H1 (cell line): Measurements from ENCODE around the gene ACSL4. TPM values are rescaled to one million over a fixed set of nuclear protein-coding genes. Genes with fewer than 3 reads are reported as not detected.

Experiments used
- CTCF ChIA-PET: fragments of 300-600 bp; sonication (Branson Sonifier 250); formaldehyde crosslinking; loops from one replicate; lab custom pipeline; 2021; ENCODE audit not compliant: partially characterized antibody; lab: Charles Lee
- POLR2A ChIA-PET: fragments of 300-600 bp; sonication (Branson Sonifier 250); formaldehyde crosslinking; loops from one replicate; lab custom pipeline; 2021; ENCODE audit warnings: inconsistent platforms; ENCODE audit not compliant: partially characterized antibody; lab: Charles Lee
- DNase-seq, 2 experiments: peaks; one replicate each; pipeline versions ENCODE4 v3.0.0 to v3.0.0-alpha.2; 2010 to 2022; ENCODE audit warnings: low spot score in 2 of 2, low read depth in 1 of 2, mixed read lengths in 1 of 2
- FAIRE-seq: peaks from 2 replicates; lab custom pipeline; 2011; peaks lifted over from hg19 to GRCh38; lab: Jason Lieb, UNC
- H2AFZ ChIP-seq: 2 replicates; pipeline ENCODE4 v1.8.1; 2012; ENCODE audit warnings: low read length, inconsistent platforms
- H2AK5ac ChIP-seq: 2 replicates; pipeline ENCODE4 v1.6.1; 2013; ENCODE audit warnings: low read depth, low read length
- H2BK120ac ChIP-seq: replicated peaks from 2 replicates; pipeline ENCODE3; 2013; ENCODE audit warnings: low read depth, low read length, inconsistent platforms
- H2BK12ac ChIP-seq: 2 replicates; pipeline ENCODE4 v1.6.1; 2013; ENCODE audit warnings: low read depth, low read length
- H2BK15ac ChIP-seq: 2 replicates; pipeline ENCODE4 v1.6.1; 2013; ENCODE audit warnings: low read length
- H2BK20ac ChIP-seq: 2 replicates; pipeline ENCODE4 v1.6.1; 2013; ENCODE audit warnings: low read length
- H2BK5ac ChIP-seq: 2 replicates; pipeline ENCODE4 v1.6.1; 2013; ENCODE audit warnings: low read depth, low read length
- H3K14ac ChIP-seq: 2 replicates; pipeline ENCODE4 v1.6.1; 2013; ENCODE audit warnings: inconsistent platforms; ENCODE audit not compliant: insufficient read length
- H3K18ac ChIP-seq: 2 replicates; pipeline ENCODE4 v1.6.1; 2013; ENCODE audit warnings: low read length; ENCODE audit errors: extremely low read depth
- H3K23ac ChIP-seq: 2 replicates; pipeline ENCODE4 v1.6.1; 2013; ENCODE audit warnings: inconsistent platforms; ENCODE audit not compliant: insufficient read length
- H3K23me2 ChIP-seq: 2 replicates; pipeline ENCODE4 v1.6.1; 2013; ENCODE audit warnings: low read depth, low read length
- H3K27ac ChIP-seq: 2 replicates; pipeline ENCODE4 v1.6.1; 2011; ENCODE audit warnings: low read depth, low read length, inconsistent platforms
- H3K27me3 ChIP-seq, 4 experiments: replicated peaks in 1 of 4; 1 replicate in 1 of 4; 2 replicates in 3 of 4; pipeline versions ENCODE4 v1.6.1 to v1.8.1; 2011 to 2013; ENCODE audit warnings: low read length in 3 of 4, mild to moderate bottlenecking in 3 of 4, inconsistent platforms in 2 of 4, mixed read lengths in 2 of 4, moderate library complexity in 1 of 4; ENCODE audit not compliant: control insufficient read depth in 3 of 4, insufficient read depth in 3 of 4; ENCODE audit errors: extremely low read depth in 1 of 4
- H3K36me3 ChIP-seq, 4 experiments: 2 replicates each; pipeline versions ENCODE4 v1.6.1 to v1.8.1; 2011 to 2013; ENCODE audit warnings: mild to moderate bottlenecking in 4 of 4, low read length in 3 of 4, moderate library complexity in 2 of 4, control low read depth in 1 of 4, inconsistent platforms in 1 of 4; ENCODE audit not compliant: insufficient read depth in 4 of 4, control insufficient read depth in 2 of 4
- H3K4ac ChIP-seq: replicated peaks from 2 replicates; pipeline ENCODE3; 2013; ENCODE audit warnings: low read length, low read depth, mixed read lengths, inconsistent platforms; ENCODE audit not compliant: insufficient read length
- H3K4me1 ChIP-seq, 4 experiments: replicated peaks in 1 of 4; 1 replicate in 1 of 4; 2 replicates in 3 of 4; pipeline versions ENCODE4 v1.6.1 to v1.8.1; 2011 to 2013; ENCODE audit warnings: low read length in 3 of 4, inconsistent platforms in 2 of 4, mixed read lengths in 1 of 4; ENCODE audit not compliant: insufficient read depth in 4 of 4, control insufficient read depth in 3 of 4
- H3K4me2 ChIP-seq, 2 experiments: 2 replicates each; pipeline versions ENCODE4 v1.6.1 to v1.8.1; 2011 to 2013; ENCODE audit warnings: low read depth in 2 of 2, low read length in 2 of 2, control low read depth in 1 of 2, inconsistent platforms in 1 of 2, mild to moderate bottlenecking in 1 of 2; ENCODE audit not compliant: insufficient read depth in 1 of 2
- H3K4me3 ChIP-seq, 4 experiments: fragments of 200-600, 300-600 bp in 1 of 4; sonication (generic), shearing (Covaris generic), sonication (Bioruptor Twin) in 1 of 4; 2 replicates each; pipeline versions ENCODE4 v1.5.1 to v1.8.1; 2011 to 2016; ENCODE audit warnings: low read length in 4 of 4, low read depth in 3 of 4, control low read depth in 2 of 4, inconsistent platforms in 2 of 4, mild to moderate bottlenecking in 2 of 4, mixed read lengths in 1 of 4, moderate library complexity in 1 of 4; ENCODE audit not compliant: insufficient read depth in 2 of 4; ENCODE audit errors: extremely low read depth in 1 of 4
- H3K56ac ChIP-seq: replicated peaks from 2 replicates; pipeline ENCODE3; 2013; ENCODE audit warnings: low read depth, mild to moderate bottlenecking, mixed read lengths, low read length, inconsistent platforms; ENCODE audit not compliant: insufficient read length
- H3K79me1 ChIP-seq: 2 replicates; pipeline ENCODE4 v1.6.1; 2013; ENCODE audit warnings: low read depth, low read length, control low read depth
- H3K79me2 ChIP-seq, 2 experiments: 2 replicates each; pipeline versions ENCODE4 v1.6.1 to v1.8.1; 2012 to 2013; ENCODE audit warnings: low read length in 2 of 2, mild to moderate bottlenecking in 2 of 2, inconsistent platforms in 1 of 2; ENCODE audit not compliant: insufficient read depth in 2 of 2, control insufficient read depth in 1 of 2
- H3K9ac ChIP-seq, 4 experiments: replicated peaks in 1 of 4; 1 replicate in 1 of 4; 2 replicates in 3 of 4; pipeline versions ENCODE4 v1.6.1 to v1.8.1; 2011 to 2013; ENCODE audit warnings: low read depth in 3 of 4, low read length in 3 of 4, control low read depth in 2 of 4, mild to moderate bottlenecking in 2 of 4, moderate library complexity in 2 of 4, inconsistent platforms in 1 of 4; ENCODE audit errors: extremely low read depth in 1 of 4
- H3K9me3 ChIP-seq, 2 experiments: 2 replicates each; pipeline versions ENCODE4 v1.6.1 to v1.8.1; 2012 to 2013; ENCODE audit warnings: mild to moderate bottlenecking in 2 of 2, moderate library complexity in 2 of 2, control low read depth in 1 of 2, inconsistent platforms in 1 of 2, low read depth in 1 of 2, low read length in 1 of 2, mixed read lengths in 1 of 2; ENCODE audit not compliant: insufficient read depth in 2 of 2
- H4K20me1 ChIP-seq, 2 experiments: replicated peaks in 1 of 2; 2 replicates each; pipeline versions ENCODE3 to v1.8.1; 2011 to 2013; ENCODE audit warnings: inconsistent platforms in 2 of 2, low read length in 2 of 2, mild to moderate bottlenecking in 1 of 2; ENCODE audit not compliant: insufficient read depth in 2 of 2, control insufficient read depth in 1 of 2
- H4K5ac ChIP-seq: 2 replicates; pipeline ENCODE4 v1.6.1; 2013; ENCODE audit warnings: low read length, low read depth, mixed read lengths, inconsistent platforms; ENCODE audit not compliant: insufficient read length
- H4K8ac ChIP-seq: 2 replicates; pipeline ENCODE4 v1.8.0; 2013; ENCODE audit warnings: mild to moderate bottlenecking, moderate library complexity, low read length, inconsistent platforms; ENCODE audit not compliant: insufficient read depth; ENCODE audit errors: extremely low read depth
- H4K91ac ChIP-seq: replicated peaks from 2 replicates; pipeline ENCODE3; 2013; ENCODE audit warnings: low read length, mixed read lengths, inconsistent platforms; ENCODE audit not compliant: insufficient read length
- EGR1 ChIP-seq: IDR thresholded peaks from 2 replicates; pipeline ENCODE4 v1.6.1; 2011; ENCODE audit warnings: low read depth, low read length, borderline replicate concordance
- JUND ChIP-seq: IDR thresholded peaks from 2 replicates; pipeline ENCODE4 v1.6.1; 2011; ENCODE audit warnings: mild to moderate bottlenecking, improper control_type of control experiment, low read length
- KDM4A ChIP-seq: IDR thresholded peaks from one replicate; pipeline ENCODE4 v1.7.1; 2012; ENCODE audit warnings: low read depth, mild to moderate bottlenecking, moderate library complexity, low read length, inconsistent platforms; ENCODE audit not compliant: severe bottlenecking
- POU5F1 ChIP-seq: IDR thresholded peaks from 2 replicates; pipeline ENCODE4 v1.6.1; 2011; ENCODE audit warnings: low read depth, mild to moderate bottlenecking, low read length, moderate library complexity
- RBBP5 ChIP-seq: IDR thresholded peaks from 2 replicates; pipeline ENCODE4 v1.7.1; 2012; ENCODE audit warnings: low read depth, mild to moderate bottlenecking, inconsistent platforms, low read length, moderate library complexity, borderline replicate concordance
- SIX5 ChIP-seq: IDR thresholded peaks from 2 replicates; pipeline ENCODE4 v1.6.1; 2011; ENCODE audit warnings: mild to moderate bottlenecking, low read depth, low read length
- polyA plus RNA-seq, 7 experiments: library from polyadenylated mRNA; depleted of rRNA in 3 of 7; stranded (reverse) in 5 of 7; unstranded in 2 of 7; fragments of >200 nt in 5 of 7; fragments of 200-250 nt in 2 of 7; gene quantifications; 1 replicate in 5 of 7; 2 replicates in 1 of 7; 4 replicates in 1 of 7; pipeline versions ENCODE4 v1.2.1 to v1.2.3, GENCODE V29; 2011 to 2013; ENCODE audit warnings: missing spikeins in 2 of 7, mixed read lengths in 2 of 7
- total RNA-seq: library from RNA; stranded (reverse); fragmentation: NEBNext Ultra II Directional; extraction: Animal tissue kit (Norgen Biotek cat#: 25700); gene quantifications from 2 replicates; pipeline ENCODE4 v1.2.1, GENCODE V29; 2021

The ACSL4 gene
- total and polyA plus RNA-seq, 2 of the 8 experiments (the other 6 are each of a cell fraction or from before 2014, with no cell fraction given): 11.3 to 47.0 TPM

- Histone ChIP-seq H2BK120ac (no peak overlapping the region), H2BK15ac (no peak overlapping the region), H3K23me2 (no peaks in the 10 kb centered on the region), H2BK12ac (no peak overlapping the region), H3K9ac (no peak overlapping the region), H3K36me3 (no peaks in the 10 kb centered on the region), H3K79me1 (no peaks in the 10 kb centered on the region), H3K79me2 (peaks cover 0 to 11% of the 10 kb centered on the region in 2 experiments; a peak in 1 of 4 replicates), H4K20me1 (no peaks in the 10 kb centered on the region), H3K23ac (no peak overlapping the region), H4K91ac (no peak overlapping the region), H2AFZ (no peak overlapping the region), H4K8ac (no peak overlapping the region), H3K27ac (no peak overlapping the region), H3K4me1 (no peaks in the 10 kb centered on the region), H3K27me3 (no peaks in the 10 kb centered on the region), H3K4me2 (no peak overlapping the region), H2BK20ac (no peak overlapping the region), H3K9me3 (no peaks in the 10 kb centered on the region), H3K4ac (no peak overlapping the region), H2BK5ac (no peak overlapping the region), H2AK5ac (no peak overlapping the region), H4K5ac (no peak overlapping the region), H3K4me3 (no peak overlapping the region), H3K56ac (no peak overlapping the region), H3K18ac (no peak overlapping the region), H3K14ac (no peak overlapping the region)
- CTCF ChIA-PET: interaction anchor here (0.9 to 1.2 kb wide), 2 partner anchors 8 to 16 kb away, joined by 4 to 6 read pairs; no protein-coding TSS in a partner anchor
- no peak for FAIRE-seq
- no peak for DNase-seq
- POLR2A ChIA-PET: no interaction called here
- TF ChIP-seq POU5F1: no peak
- TF ChIP-seq RBBP5: no peak
- TF ChIP-seq KDM4A: no peak
- TF ChIP-seq SIX5: no peak
- no peak for TF ChIP-seq EGR1
- no peak for TF ChIP-seq JUND
Measured at GRCh38 chrX:109704563-109704962, 28.5 kb downstream of the ACSL4 start.
